ENCODE data around the gene ZFYVE26. TPM values are rescaled to one million over a fixed set of nuclear protein-coding genes. Genes with fewer than 3 reads are reported as not detected.

ZFYVE26 gene
- total RNA-seq, 1 donor from 2014 or later, result 29.1 TPM

- DNase-seq (ENCODE audit: low spot score), result no peak
These were observed 1.5 kb upstream of the ZFYVE26 start for GRCh38 chr14:67817750-67818438.

- no peak for DNase-seq (ENCODE audit: low spot score)
These were observed 691 bp downstream of the ZFYVE26 start for GRCh38 chr14:67815573-67816225.

- DNase-seq (ENCODE audit: low spot score), result no peak
These were observed 1.6 kb downstream of the ZFYVE26 start for GRCh38 chr14:67814821-67815220.

GRCh38 chr14:67806246-67806645 lies 10.1 kb downstream of the ZFYVE26 start:
- DNase-seq (ENCODE audit: low spot score), result no peak

GRCh38 chr14:67800743-67801142 lies 15.6 kb downstream of the ZFYVE26 start:
- no peak for DNase-seq (ENCODE audit: low spot score)

GRCh38 chr14:67798731-67799130 lies 17.7 kb downstream of the ZFYVE26 start:
- DNase-seq (ENCODE audit: low spot score), result no peak

GRCh38 chr14:67787673-67788072 lies 28.7 kb downstream of the ZFYVE26 start:
- DNase-seq (ENCODE audit: low spot score), result no peak

- DNase-seq (ENCODE audit: low spot score), result no peak
These were observed 30.9 kb downstream of the ZFYVE26 start for GRCh38 chr14:67785270-67786109.

- DNase-seq (ENCODE audit: low spot score), result no peak
These were observed 32.1 kb downstream of the ZFYVE26 start for GRCh38 chr14:67784244-67784823.

- DNase-seq (ENCODE audit: low spot score), result no peak
These were observed 34.3 kb downstream of the ZFYVE26 start for GRCh38 chr14:67782090-67782489.

- DNase-seq (ENCODE audit: low spot score), result no peak
These were observed 37.6 kb downstream of the ZFYVE26 start for GRCh38 chr14:67778792-67779191.

- DNase-seq (ENCODE audit: low spot score), result no peak
These were observed 39.6 kb downstream of the ZFYVE26 start for GRCh38 chr14:67776653-67777322.

- DNase-seq (ENCODE audit: low spot score), result no peak
These were observed 42.5 kb downstream of the ZFYVE26 start for GRCh38 chr14:67773844-67774377.

GRCh38 chr14:67768219-67768618 lies 48.2 kb downstream of the ZFYVE26 start:
- no peak for DNase-seq (ENCODE audit: low spot score)

- DNase-seq (ENCODE audit: low spot score), result no peak
These were observed 50.2 kb downstream of the ZFYVE26 start for GRCh38 chr14:67766035-67766680.

GRCh38 chr14:67765192-67765834 lies 51.1 kb downstream of the ZFYVE26 start:
- DNase-seq (ENCODE audit: low spot score), result no peak

GRCh38 chr14:67764496-67764895 lies 51.9 kb downstream of the ZFYVE26 start:
- DNase-seq (ENCODE audit: low spot score), result no peak

GRCh38 chr14:67763158-67763822 lies 53.1 kb downstream of the ZFYVE26 start:
- DNase-seq (ENCODE audit: low spot score), result no peak

- no peak for DNase-seq (ENCODE audit: low spot score)
These were observed 54.3 kb downstream of the ZFYVE26 start for GRCh38 chr14:67762051-67762450.
